ENCODE results near the gene PRDM4.

The PRDM4 gene

DNA sequence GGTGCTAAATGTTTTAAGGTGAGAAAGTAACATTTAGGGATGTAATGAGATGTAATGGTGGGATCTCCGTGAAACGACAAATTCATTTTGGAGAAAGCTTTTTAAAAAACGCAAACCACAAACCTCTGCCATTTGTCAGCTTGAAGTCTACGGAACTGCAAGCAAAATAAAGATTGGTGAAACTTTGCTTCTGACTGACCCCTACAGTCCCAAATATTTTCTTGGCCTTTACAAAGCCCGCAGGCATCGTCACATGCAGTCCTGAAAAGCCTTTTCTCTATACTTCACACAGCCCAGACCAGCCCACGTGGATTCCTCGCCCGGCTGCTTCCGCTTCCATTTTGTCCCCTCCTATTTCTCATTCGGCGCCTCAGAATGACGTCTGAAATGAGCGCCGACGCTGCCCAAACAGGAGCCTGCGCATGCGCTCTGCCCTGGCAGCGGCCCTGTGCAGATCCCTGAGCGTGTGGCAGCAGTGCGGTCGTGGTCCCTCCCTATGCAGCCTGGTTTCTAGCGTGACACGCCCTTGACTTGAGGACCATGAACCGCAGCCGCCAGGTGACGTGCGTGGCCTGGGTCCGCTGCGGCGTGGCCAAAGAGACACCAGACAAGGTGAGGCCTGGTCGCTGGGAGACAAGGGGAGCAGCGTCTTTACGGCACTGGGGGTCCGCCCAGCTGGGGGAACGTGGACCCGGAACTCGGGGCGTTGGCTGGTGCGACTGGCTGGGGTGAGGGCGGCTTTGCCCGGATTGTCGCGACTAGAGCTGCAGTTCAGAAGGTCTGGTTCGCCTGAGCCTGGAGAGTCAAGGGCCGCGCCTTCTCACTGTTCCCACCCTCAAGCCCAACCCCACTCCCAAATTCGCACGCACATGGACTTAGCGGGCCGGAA, 75.3 kb downstream of the PRDM4 start, which contains the start of gene PWP1:
TSS of gene PWP1 (plus strand) at position 440 of the 889 bp plus-strand sequence. CDS start at position 541, 101 bp downstream.
- peak; percentile 93 for DNase-seq

DNA sequence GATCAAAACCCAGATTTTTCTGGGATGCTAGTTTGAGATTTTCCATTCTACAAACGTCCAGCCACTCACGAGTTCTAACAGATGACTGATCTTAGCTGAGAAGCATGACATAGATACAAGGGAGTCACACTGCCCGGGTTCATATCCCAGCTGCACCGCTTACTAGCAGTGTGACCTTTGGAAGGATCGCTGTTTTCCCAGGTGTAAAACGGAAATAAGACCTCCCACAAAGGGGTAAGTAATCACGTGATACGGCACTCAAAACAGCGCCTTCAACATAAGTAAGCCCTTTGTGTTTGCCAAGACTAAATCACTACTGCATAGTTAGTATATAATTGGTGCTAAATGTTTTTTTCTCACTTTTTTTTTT, 76.0 kb downstream of the PRDM4 start:
- DNase-seq: no peak

DNA sequence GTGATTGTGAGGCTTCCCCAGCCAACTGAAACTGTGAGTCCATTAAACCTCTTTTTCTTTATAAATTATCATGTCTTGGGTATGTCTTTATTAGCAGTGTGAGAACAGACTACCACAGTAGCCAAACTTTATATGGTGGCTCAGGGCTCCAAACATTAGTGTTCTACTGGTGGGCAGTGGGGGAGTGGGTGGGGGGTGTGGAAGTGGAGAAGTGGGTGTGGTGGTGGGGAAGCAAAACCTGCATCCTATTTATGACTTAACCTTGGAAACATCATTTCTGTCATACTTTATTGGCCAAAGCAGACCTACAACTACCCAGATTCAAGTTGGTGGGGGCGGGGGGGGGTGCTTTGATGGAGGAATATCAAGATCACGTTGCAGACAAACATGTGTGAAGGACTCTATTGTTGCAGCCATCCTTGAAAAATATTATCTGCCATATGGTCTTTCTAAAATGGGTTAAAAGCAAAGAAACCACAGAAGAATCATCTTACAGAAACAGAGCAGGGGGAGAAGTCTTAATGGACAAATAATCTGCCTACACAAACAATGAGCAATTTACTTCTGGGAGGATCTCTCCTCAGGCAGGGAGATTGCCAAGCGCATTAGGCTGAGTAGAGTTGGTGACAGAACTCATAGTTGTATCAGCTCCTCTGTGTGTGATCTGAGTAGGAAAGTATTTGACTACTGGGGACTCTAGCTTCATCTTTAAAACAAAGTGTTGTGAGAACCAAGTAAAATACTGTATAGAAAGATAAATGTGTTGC, 76.7 kb downstream of the PRDM4 start:
- no peak for DNase-seq

Data from stimulated activated naive CD4-positive, alpha-beta T cell treated with Interleukin-2 at 50 U/mL for 16 hours (primary cell).